K562 (cell line): ENCODE data around the gene ODF2. TPM values are rescaled to one million over a fixed set of nuclear protein-coding genes. Genes with fewer than 3 reads are reported as not detected.
A peak's percentile ranks its signal among the peaks of the same experiment; 100 is the strongest.

Source experiments
- ATAC-seq: fragments of 200-7000 bp; cut with Tn5 transposase; 3 replicates; pipeline ENCODE4 v1.9.1; 2020; ENCODE audit warnings: moderate library complexity
- BruUV-seq: library from RNA; stranded (reverse); fragments of 400-500 nt; replicated peaks from 2 replicates; lab custom pipeline; 2021; lab: Mats Ljungman, UMichigan
- CTCF ChIA-PET: fragments of 300-600 bp; formaldehyde crosslinking; extraction: SDS; loops from one replicate; lab custom pipeline; 2021; ENCODE audit warnings: low intra/inter-chr PET ratio; lab: Yijun Ruan, JAX
- POLR2A ChIA-PET: fragments of 300-600, 350-650 bp; sonication (Branson Sonifier 250); formaldehyde crosslinking; extraction: SDS; loops from one replicate; lab custom pipeline; 2021; ENCODE audit warnings: antibody characterized with exemption, inconsistent platforms; lab: Yijun Ruan, JAX
- DNase-seq, 4 experiments: peaks; one replicate each; pipeline versions ENCODE4 v3.0.0 to v3.0.0-alpha.2; 2011 to 2018; ENCODE audit warnings: low spot score in 3 of 4, mixed read lengths in 3 of 4; ENCODE audit errors: extremely low read depth in 1 of 4
- FAIRE-seq: peaks from 2 replicates; lab custom pipeline; 2011; peaks lifted over from hg19 to GRCh38; lab: Jason Lieb, UNC
- H2AFZ ChIP-seq: 2 replicates; pipeline ENCODE4 v1.6.0; 2011; ENCODE audit warnings: low read depth, low read length, control low read depth, inconsistent platforms
- H3K27ac ChIP-seq: fragments of 200-600 bp; 3 replicates; pipeline ENCODE4 v1.8.0; 2011; ENCODE audit warnings: low read depth, mild to moderate bottlenecking, control low read depth, inconsistent platforms, low read length, moderate library complexity, mixed read lengths; ENCODE audit errors: extremely low read depth
- H3K27me3 ChIP-seq, 2 experiments: fragments of 300-600 bp in 1 of 2; 2 replicates in 1 of 2; 3 replicates in 1 of 2; pipeline versions ENCODE4 v1.6.0 to v1.8.0; 2011; ENCODE audit warnings: inconsistent platforms in 2 of 2, low read length in 2 of 2, mild to moderate bottlenecking in 1 of 2, mixed read lengths in 1 of 2, moderate library complexity in 1 of 2; ENCODE audit not compliant: control insufficient read depth in 2 of 2, insufficient read depth in 2 of 2
- H3K36me3 ChIP-seq: fragments of 300-600 bp; 3 replicates; pipeline ENCODE4 v1.8.0; 2011; ENCODE audit warnings: mild to moderate bottlenecking, low read length, inconsistent platforms; ENCODE audit not compliant: control insufficient read depth, insufficient read depth
- H3K4me1 ChIP-seq, 2 experiments: fragments of 200-600 bp in 1 of 2; replicated peaks in 1 of 2; 2 replicates in 1 of 2; 3 replicates in 1 of 2; pipeline versions ENCODE4 v1.5.1 to v1.8.0; 2011; ENCODE audit warnings: inconsistent platforms in 2 of 2, low read length in 2 of 2, mild to moderate bottlenecking in 1 of 2, mixed read lengths in 1 of 2, moderate library complexity in 1 of 2; ENCODE audit not compliant: control insufficient read depth in 2 of 2, insufficient read depth in 2 of 2
- H3K4me2 ChIP-seq: 2 replicates; pipeline ENCODE4 v1.6.1; 2011; ENCODE audit warnings: low read length, control low read depth, inconsistent platforms, mixed read lengths; ENCODE audit not compliant: insufficient read depth
- H3K4me3 ChIP-seq: fragments of 200-600 bp; sonication (generic), shearing (Covaris generic); 2 replicates; pipeline ENCODE4 v1.5.1; 2016; ENCODE audit warnings: control low read depth, inconsistent platforms
- H3K79me2 ChIP-seq: fragments of 200-600 bp; 3 replicates; pipeline ENCODE4 v1.8.0; 2011; ENCODE audit warnings: low read length, inconsistent platforms; ENCODE audit not compliant: control insufficient read depth, insufficient read depth
- H3K9ac ChIP-seq, 2 experiments: 2 replicates each; pipeline versions ENCODE4 v1.6.0 to v1.6.1; 2011; ENCODE audit warnings: low read depth in 2 of 2, low read length in 2 of 2, control low read depth in 1 of 2, inconsistent platforms in 1 of 2, mild to moderate bottlenecking in 1 of 2, mixed read lengths in 1 of 2; ENCODE audit not compliant: insufficient read depth in 1 of 2
- H3K9me1 ChIP-seq: one replicate; pipeline ENCODE4 v1.6.0; 2011; ENCODE audit warnings: inconsistent platforms, mild to moderate bottlenecking, low read length, moderate library complexity; ENCODE audit not compliant: control insufficient read depth, insufficient read depth
- H3K9me3 ChIP-seq: replicated peaks from 2 replicates; pipeline ENCODE4 v1.5.1; 2011; ENCODE audit warnings: low read depth, low read length, inconsistent platforms; ENCODE audit not compliant: control insufficient read depth, insufficient read depth
- H4K20me1 ChIP-seq: replicated peaks from 2 replicates; pipeline ENCODE4 v1.6.1; 2011; ENCODE audit warnings: low read length, inconsistent platforms, mixed read lengths; ENCODE audit not compliant: control insufficient read depth, insufficient read depth
- MAFG ChIP-seq: fragments of 450-650 bp; conservative IDR thresholded peaks from 2 replicates; pipeline ENCODE4 v1.6.1; 2016; ENCODE audit warnings: missing genetic modification characterization, missing compliant biosample characterization
- PRDM10 ChIP-seq: fragments of 450-650 bp; IDR thresholded peaks from 2 replicates; pipeline ENCODE4 v1.6.1; 2018; ENCODE audit not compliant: partially characterized antibody
- RBM39 ChIP-seq: fragments of 200-400 bp; formaldehyde crosslinking; optimal IDR thresholded peaks from 2 replicates; pipeline ENCODE3; 2018; ENCODE audit warnings: low read depth, low read length
- ZNF274 ChIP-seq: IDR thresholded peaks from 2 replicates; pipeline ENCODE4 v1.6.1; 2011; ENCODE audit warnings: low read depth, mild to moderate bottlenecking, low read length, moderate library complexity, borderline replicate concordance
- ZNF3 ChIP-seq: fragments of 250-450 bp; sonication (Bioruptor Pico); IDR thresholded peaks from 2 replicates; pipeline ENCODE4 v1.5.0; 2021; ENCODE audit warnings: mild to moderate bottlenecking, moderate library complexity
- WGBS: fragments of 100-300 bp; shearing (Covaris generic); methylation state at CpG from one replicate; pipeline ENCODE4 v1.1.6; 2016; ENCODE audit warnings: low coverage, mixed read lengths; ENCODE audit not compliant: insufficient coverage; ENCODE audit errors: missing lambda C conversion rate; 5-methylcytosine and 5-hydroxymethylcytosine counted together
- in situ Hi-C: fragments of 300-500 bp; cut with MboI; formaldehyde crosslinking; loops from 4 replicates; pipeline ENCODE4 v1.15.0; 2018; ENCODE audit warnings: inconsistent platforms, mixed read lengths
- intact Hi-C: fragments of 100-400 bp; cut with micrococcal nuclease; formaldehyde crosslinking; loops from 2 replicates; pipeline ENCODE4 v1.14.2; 2022
- polyA plus RNA-seq, 8 experiments: library from polyadenylated mRNA; depleted of rRNA in 4 of 8; stranded (reverse) in 5 of 8; unstranded in 3 of 8; fragments of >200 nt; fragmentation: Nextera tagmentation in 2 of 8; fragmentation: Illumina TruSeq in 1 of 8; extraction: Ambion mirVana in 2 of 8; extraction: Trizol in 1 of 8; gene quantifications; 2 replicates each; pipeline versions ENCODE4 v1.2.1 to v1.2.3, GENCODE V29; 2011 to 2014; ENCODE audit warnings: inconsistent platforms in 1 of 8, missing spikeins in 1 of 8
- total RNA-seq, 7 experiments: library from RNA; depleted of rRNA in 6 of 7; stranded (reverse); fragments of >200 nt in 6 of 7; fragmentation: Illumina TruSeq in 2 of 7; extraction: Trizol in 2 of 7; gene quantifications; 2 replicates each; pipeline versions ENCODE4 v1.2.1 to v1.2.3, GENCODE V29; 2011 to 2021; ENCODE audit warnings: low replicate concordance in 1 of 7

ODF2 gene
- total and polyA plus RNA-seq, 9 of the 15 experiments (the other 6 are each of a cell fraction or from before 2014, with no cell fraction given): 16.5 to 83.2 (median 69.7) TPM

- no peak for TF ChIP-seq RBM39
- TF ChIP-seq MAFG (tag): peak; percentile 52
These were observed 39.8 kb upstream of the ODF2 start (continued) for GRCh38 chr9:128416014-128416413.

GRCh38 chr9:128416432-128417019, 39.3 kb upstream of the ODF2 start:
- POLR2A ChIA-PET: no interaction called here
- no peaks in the 10 kb centered on the region for H3K9me1 ChIP-seq
- ATAC-seq (no peak), FAIRE-seq (no peak), DNase-seq (no peak)
- no peak overlapping the region for H3K4me2 ChIP-seq
- no peaks in the 10 kb centered on the region; a peak in 1 of 5 replicates for H3K27me3 ChIP-seq
- H3K9ac ChIP-seq: no peak overlapping the region
- intact Hi-C loops: loop anchor here (10.0 kb wide), 1 partner anchor 198 kb away; no protein-coding TSS in a partner anchor
- no TSS peak for BruUV-seq
- no peak overlapping the region for H3K27ac ChIP-seq
- CTCF ChIA-PET: no interaction called here
- peaks cover 8% of the 10 kb centered on the region; the same call in 1 of the 3 replicates for H3K79me2 ChIP-seq
- H4K20me1 ChIP-seq: no peaks in the 10 kb centered on the region
- TF ChIP-seq ZNF3: no peak
- TF ChIP-seq PRDM10: peak; percentile 68
- TF ChIP-seq ZNF274: no peak
- WGBS: 46% methylated on average over 6 of the region's 6 CpGs
- H3K9me3 ChIP-seq: no peaks in the 10 kb centered on the region
- peak overlapping the region; percentile 75 for H2AFZ ChIP-seq
- no peaks in the 10 kb centered on the region for H3K36me3 ChIP-seq
- no peak overlapping the region for H3K4me3 ChIP-seq
- in situ Hi-C loops: no loop called here
- peaks cover 18 to 51% of the 10 kb centered on the region in 2 experiments; a peak in 4 of 5 replicates for H3K4me1 ChIP-seq
